ENCODE data around the gene SDHB.

The SDHB gene

GRCh38 chr1:16983649-16984048 lies 70.2 kb downstream of the SDHB start:
- ATAC-seq = no peak

- no peak for ATAC-seq
Observed at GRCh38 chr1:16982902-16983301, 70.9 kb downstream of the SDHB start.

- ATAC-seq = no peak
Observed at GRCh38 chr1:16981269-16981849, 72.5 kb downstream of the SDHB start.

- ATAC-seq = peak in 1 of 2 donors; percentile 33
Observed at GRCh38 chr1:16980473-16981268, 73.2 kb downstream of the SDHB start, which contains the start of gene MFAP2. MFAP2 (minus strand) TSS chr1:16980620; CDS start chr1:16978273, 2,347 bp downstream.

DNA sequence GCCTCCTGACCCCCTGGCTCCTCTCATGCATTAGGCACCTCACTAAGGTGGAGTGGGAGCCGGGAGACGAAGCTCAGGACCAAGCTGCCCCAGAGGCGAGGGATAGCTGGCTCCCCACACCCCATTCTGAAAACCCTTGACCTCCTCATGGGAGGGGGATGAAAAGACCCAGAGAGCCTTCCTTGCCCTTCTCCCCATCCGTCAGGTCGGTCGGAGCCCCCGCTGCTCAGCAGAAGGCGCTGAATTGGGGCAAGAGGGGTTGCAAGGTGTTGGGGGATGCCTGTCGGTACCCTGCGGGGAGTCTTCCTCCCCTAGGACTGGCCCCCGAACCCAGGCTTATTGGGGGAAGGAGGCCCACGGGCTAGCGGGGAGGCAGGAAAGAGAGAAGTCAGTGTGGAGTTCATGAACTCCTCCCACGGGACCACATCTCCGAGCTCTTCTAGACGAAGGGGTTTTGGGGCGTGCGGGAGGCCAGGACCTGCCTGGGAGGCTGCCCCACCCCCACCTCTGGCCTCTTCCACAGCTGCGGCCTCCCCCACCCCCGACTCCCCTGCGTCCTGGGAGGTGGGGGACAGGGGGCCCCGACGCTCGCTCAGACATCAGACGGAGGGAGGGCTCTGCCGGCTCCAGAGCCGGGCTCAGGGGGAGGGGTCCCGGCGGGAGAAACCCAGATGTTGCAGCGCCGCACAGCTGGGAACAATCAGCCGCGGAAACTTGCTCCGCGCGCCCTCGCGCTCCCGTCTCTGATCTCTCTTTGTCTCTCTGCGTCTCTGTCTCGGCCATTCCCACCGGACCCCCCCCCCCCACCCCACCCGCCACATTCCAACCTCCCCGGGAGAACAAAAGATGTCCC lies 74.1 kb downstream of the SDHB start:
- ATAC-seq = no peak

DNA sequence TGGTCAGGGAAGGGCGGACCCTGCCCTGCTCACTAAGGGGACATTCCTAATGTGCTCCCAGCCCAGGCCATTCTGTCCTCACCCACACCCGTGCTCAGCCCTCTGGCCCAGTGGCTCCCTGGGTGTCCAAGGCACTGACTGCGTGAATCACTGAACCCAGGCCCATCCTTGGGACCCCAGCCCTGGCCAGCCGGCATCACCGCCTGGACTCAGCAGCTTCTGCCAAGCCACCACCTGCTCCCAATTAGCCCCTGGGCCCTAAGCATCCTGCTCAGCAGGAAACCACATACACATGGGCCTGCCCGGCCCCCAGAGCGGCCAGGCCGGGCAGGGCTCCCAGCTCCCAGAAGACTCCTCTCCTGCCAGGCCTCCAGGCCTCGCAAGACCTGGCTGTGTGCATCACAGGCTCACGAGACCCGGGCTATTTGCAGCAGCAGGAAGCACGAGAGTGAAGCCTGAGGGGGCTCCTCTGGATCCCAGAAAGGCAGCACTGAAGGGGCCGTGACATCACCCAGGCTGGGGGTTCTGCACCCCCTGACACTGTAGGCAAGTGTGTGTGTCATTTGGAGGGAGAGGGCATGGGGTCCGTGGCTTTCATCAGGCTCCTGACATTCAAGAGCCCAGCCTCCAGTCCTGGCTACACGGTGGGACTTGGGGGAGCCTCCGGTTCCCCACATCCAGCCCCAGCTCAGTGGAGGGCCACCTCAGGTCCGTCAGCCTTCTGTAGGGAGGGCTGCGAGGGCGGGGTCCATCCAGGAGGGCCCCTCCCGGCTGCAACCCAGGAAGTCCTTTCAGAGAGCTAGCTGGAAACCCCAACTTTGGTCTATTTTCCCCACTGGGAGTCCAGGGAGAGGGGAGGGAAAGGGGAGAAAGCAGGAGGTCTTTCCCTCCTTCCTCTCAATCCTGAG lies 75.0 kb downstream of the SDHB start:
- no peak for ATAC-seq

GRCh38 chr1:16978139-16978538 lies 75.7 kb downstream of the SDHB start:
- ATAC-seq = no peak

DNA sequence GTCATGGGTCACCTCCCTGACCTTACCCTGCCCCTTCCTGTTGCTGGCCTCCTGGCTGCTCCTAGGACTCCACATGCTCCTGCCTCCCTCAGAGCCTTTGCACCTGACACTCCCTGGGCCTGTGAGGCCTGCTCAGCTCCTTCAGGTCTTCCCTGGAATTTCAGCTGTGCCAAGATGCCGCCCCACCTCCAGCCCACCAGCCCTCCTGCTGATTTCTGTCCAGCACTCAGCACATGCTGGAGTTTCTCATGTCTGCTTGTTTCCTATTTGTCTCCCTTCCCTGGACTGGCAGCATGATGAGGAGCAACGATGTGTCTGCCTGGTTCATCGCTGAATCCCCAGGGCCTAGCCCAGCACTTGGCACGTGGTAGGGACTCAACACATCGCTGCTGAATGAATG lies 76.5 kb downstream of the SDHB start:
- no peak for ATAC-seq

GRCh38 chr1:16976966-16977365 lies 76.9 kb downstream of the SDHB start:
- ATAC-seq = no peak

- ATAC-seq = no peak
Observed at GRCh38 chr1:16975838-16976237, 78.0 kb downstream of the SDHB start.

DNA sequence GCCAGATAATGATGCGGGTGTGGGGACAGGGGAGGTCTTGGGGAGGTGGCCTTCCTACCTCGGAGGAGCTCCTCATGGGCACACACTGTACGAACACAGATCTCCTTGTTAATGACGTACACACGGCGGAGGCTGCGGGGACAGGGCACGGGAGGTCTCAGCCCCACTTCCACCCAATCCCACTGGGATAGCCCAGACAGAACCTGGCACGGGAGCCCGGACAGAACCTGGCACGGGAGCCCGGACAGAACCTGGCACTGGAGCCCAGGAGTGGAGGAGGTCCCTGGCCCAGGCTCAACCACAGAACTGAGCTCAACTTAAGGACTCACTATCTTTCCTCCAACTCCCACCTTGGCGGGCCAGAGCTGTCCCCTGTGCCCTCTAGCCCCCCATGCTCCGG lies 78.6 kb downstream of the SDHB start:
- ATAC-seq = no peak

- no peak for ATAC-seq
Observed at GRCh38 chr1:16973215-16973614, 80.6 kb downstream of the SDHB start.

DNA sequence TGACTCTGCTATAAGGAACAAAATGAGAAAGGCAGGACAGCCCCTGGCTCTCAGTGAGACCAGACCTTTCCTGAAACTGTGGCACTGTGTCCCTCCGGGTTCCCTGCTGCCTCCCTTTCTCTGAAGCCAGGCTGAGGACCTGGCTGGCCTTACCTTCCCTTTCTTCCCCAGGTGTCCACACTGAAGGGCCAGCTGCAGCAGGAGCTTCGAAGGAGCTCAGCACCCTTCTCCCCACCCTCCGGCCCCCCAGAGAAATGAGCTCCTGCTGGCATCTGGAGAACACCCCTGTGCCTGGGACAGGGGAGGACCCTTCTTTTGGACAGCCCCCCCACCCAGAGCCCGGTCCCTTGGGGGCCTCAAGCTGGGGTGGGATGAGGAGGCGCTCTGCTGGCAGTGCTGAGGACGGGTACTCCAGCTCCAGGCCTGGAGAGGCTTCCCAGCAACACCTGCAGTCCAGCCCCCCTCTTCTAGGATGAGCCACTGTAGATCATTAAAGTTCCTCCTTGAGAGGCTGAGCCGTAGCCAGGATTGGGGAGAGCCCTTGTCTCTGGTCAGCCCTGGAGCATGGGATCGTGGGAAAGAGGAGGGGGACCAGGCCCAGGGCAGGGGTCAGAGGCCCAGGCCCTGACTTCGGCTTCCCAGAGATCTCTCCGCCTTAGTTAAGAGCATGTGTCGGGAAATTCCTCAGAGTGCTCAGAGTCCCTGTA lies 81.5 kb downstream of the SDHB start:
- ATAC-seq = no peak

GRCh38 chr1:16971341-16972188 lies 82.3 kb downstream of the SDHB start:
- no peak for ATAC-seq

DNA sequence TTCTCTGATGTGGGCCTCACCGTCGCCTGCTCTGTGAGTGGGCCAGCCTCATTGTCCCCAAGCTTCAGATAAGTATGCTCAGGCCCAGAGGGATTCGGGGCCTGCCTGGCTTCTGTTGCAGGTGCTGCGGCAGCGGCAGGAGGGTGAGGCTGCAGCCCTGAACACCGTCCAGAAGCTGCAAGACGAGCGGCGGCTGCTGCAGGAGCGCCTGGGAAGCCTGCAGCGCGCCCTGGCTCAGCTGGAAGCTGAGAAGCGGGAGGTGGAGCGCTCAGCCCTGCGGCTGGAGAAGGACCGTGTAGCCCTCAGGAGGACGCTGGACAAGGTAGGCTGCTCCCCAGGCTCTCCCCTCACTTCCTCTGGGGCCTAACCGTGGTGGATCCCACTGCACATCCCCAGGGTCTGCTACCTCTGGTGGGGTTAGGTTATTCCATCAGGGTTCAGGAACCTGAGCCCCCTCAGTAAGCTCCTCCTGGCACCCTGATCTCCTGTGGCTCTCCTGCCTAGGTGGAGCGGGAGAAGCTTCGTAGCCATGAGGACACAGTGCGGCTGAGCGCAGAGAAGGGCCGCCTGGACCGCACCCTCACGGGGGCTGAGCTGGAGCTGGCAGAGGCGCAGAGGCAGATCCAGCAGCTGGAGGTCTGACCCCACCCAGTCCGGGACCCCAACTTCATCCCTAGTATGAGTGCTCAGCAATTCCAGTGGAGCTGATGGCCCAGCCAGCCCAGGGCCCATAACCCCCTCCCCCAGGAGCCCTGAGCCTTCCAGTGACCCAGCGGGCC lies 83.5 kb downstream of the SDHB start:
- ATAC-seq = no peak

DNA sequence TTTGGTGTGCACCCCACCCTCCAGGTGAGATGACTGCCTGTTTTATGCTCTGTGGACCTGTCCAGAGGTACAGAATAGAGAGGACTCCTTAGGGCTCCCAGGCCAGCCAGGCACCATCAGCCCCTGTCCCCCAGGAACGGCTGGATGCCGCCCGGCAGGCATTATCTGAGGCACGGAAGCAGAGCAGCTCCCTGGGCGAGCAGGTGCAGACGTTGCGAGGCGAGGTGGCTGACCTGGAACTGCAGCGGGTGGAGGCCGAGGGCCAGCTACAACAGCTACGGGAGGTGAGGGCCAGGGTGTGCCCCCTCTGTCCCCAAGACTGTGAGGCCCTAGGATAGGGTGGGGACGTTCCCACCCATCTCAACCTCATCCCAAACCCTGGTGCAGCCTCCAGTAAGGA lies 84.2 kb downstream of the SDHB start:
- no peak for ATAC-seq

- ATAC-seq = no peak
Observed at GRCh38 chr1:16969057-16969611, 84.7 kb downstream of the SDHB start.
